Measurements from ENCODE around the gene ZNF778. TPM values are rescaled to one million over a fixed set of nuclear protein-coding genes. Genes with fewer than 3 reads are reported as not detected.
"Not testable (repeated sequence)": the region's sequence is repeated elsewhere in the genome, so short reads cannot be mapped to it uniquely, and the experiment has no call there.

The ZNF778 gene
- total and polyA plus RNA-seq, 12 donors: 1.9 to 20.5 (median 8.4) TPM

GRCh38 chr16:89241187-89242007 is 23.9 kb downstream of the ZNF778 start:
- TF ChIP-seq POLR2A (IDR thresholded peaks at IDR 0.05): peak; percentile 88 to 93
- TF ChIP-seq CTCF (IDR thresholded peaks at IDR 0.05): no peak
- DNase-seq: peak; percentile 71 to 86 (median 77)
- Histone ChIP-seq H3K27me3 (no peaks in the 10 kb centered on the region), H3K4me3 (peak overlapping the region; percentile 37 to 65 (median 62)), H3K9me3 (replicated peaks in 1 of 3) (no peaks in the 10 kb centered on the region), H3K27ac (peak overlapping the region; percentile 93 to 98 (median 96)), H3K4me1 (replicated peaks in 1 of 2) (peaks cover 4 to 5% of the 10 kb centered on the region in 2 donors), H3K36me3 (replicated peaks in 1 of 2) (no peaks in the 10 kb centered on the region)
- 5 to 10% (median 6%) methylated on average over 35 to 38 of the region's 39 CpGs for WGBS, 4 donors
- intact Hi-C loops (cut with DNase I): loop anchor here in 1 of 2 donors (5.0 to 10.0 kb wide), 2 partner anchors 51 to 263 kb away; partner anchors contain the start of gene SPG7

DNA sequence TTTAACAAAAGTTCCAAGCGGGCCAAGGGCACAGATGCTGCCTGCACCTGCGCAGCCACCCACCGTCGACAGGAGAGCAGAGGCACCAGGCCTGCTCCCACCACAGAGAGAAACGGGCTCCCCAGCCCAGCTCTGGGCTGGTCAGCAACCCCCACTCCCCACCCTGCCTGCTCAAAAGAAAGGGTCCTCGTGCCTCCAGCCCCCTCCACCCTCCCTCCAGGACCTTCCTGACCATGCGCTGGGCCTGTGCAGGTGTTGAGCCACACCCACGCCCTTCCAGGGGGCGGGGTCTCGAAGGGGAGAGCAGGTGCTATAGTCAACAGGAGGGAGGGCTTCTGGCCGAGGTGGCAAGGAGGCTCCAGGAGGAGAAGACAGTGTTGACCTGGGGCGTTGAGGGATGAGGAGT is 25.3 kb downstream of the ZNF778 start:
- H3K36me3 ChIP-seq (replicated peaks in 1 of 2): no peaks in the 10 kb centered on the region
- no peak overlapping the region for H3K4me3 ChIP-seq
- no peaks in the 10 kb centered on the region for H3K27me3 ChIP-seq
- no peaks in the 10 kb centered on the region for H3K9me3 ChIP-seq (replicated peaks in 1 of 3)
- no peak overlapping the region for H3K27ac ChIP-seq
- H3K4me1 ChIP-seq (replicated peaks in 1 of 2): peaks cover 11 to 12% of the 10 kb centered on the region in 2 donors
- intact Hi-C loops (cut with DNase I): loop anchor here in 1 of 2 donors (5.0 to 10.0 kb wide), 2 partner anchors 50 to 262 kb away; partner anchors contain the start of gene SPG7
- no peak for TF ChIP-seq POLR2A (IDR thresholded peaks at IDR 0.05)
- no peak for TF ChIP-seq CTCF (IDR thresholded peaks at IDR 0.05)
- peak in 1 of 7 donors; percentile 24 for DNase-seq
- 47 to 48% (median 47%) methylated on average over 8 to 12 of the region's 12 CpGs for WGBS, 4 donors

- TF ChIP-seq POLR2A (IDR thresholded peaks at IDR 0.05) (no peak), CTCF (IDR thresholded peaks at IDR 0.05) (no peak)
- H3K27ac ChIP-seq: no peak overlapping the region
- H3K4me1 ChIP-seq (replicated peaks in 1 of 2): peaks cover 11 to 12% of the 10 kb centered on the region in 2 donors
- no peak for DNase-seq
- no peaks in the 10 kb centered on the region for H3K9me3 ChIP-seq (replicated peaks in 1 of 3)
- WGBS, 4 donors: 72 to 88% (median 80%) methylated on average over 3 to 5 of the region's 5 CpGs
- intact Hi-C loops (cut with DNase I): loop anchor here in 1 of 2 donors (5.0 to 10.0 kb wide), 2 partner anchors 49 to 261 kb away; partner anchors contain the start of gene SPG7
- H3K4me3 ChIP-seq: no peak overlapping the region
- H3K36me3 ChIP-seq (replicated peaks in 1 of 2): no peaks in the 10 kb centered on the region
- no peaks in the 10 kb centered on the region for H3K27me3 ChIP-seq
These were observed 26.2 kb downstream of the ZNF778 start for GRCh38 chr16:89243664-89244063.

DNA sequence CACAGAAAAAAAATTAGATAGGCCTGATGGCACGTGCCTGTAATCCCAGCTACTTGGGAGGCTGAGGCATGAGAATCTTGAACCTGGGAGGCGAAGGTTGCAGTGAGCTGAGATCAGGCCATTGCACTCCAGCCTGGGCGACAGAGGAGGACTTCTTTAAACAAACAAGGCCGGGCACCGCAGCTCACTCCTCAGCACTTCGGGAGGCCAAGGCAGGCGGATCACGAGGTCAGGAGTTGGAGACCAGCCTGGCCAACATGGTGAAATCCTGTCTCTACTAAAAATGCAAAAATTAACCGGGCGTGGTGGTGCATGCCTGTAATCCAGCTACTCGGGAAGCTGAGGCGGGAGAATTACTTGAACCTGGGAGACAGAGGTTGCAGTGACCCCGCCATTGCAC is 26.8 kb downstream of the ZNF778 start:
- not testable (repeated sequence) for H3K36me3 ChIP-seq (replicated peaks in 1 of 2); H3K9me3 ChIP-seq (replicated peaks in 1 of 3); DNase-seq; H3K27me3 ChIP-seq; H3K4me3 ChIP-seq; H3K27ac ChIP-seq
- intact Hi-C loops (cut with DNase I): loop anchor here in 1 of 2 donors (5.0 to 10.0 kb wide), 2 partner anchors 48 to 261 kb away; partner anchors contain the start of gene SPG7
- H3K4me1 ChIP-seq (replicated peaks in 1 of 2): peaks cover 11 to 12% of the 10 kb centered on the region in 2 donors
- WGBS, 4 donors: 66 to 86% (median 78%) methylated on average over 11 to 13 of the region's 13 CpGs
